ENCODE measurements around the gene ZNF618.
"Not testable (repeated sequence)": the region's sequence is repeated elsewhere in the genome, so short reads cannot be mapped to it uniquely, and the experiment has no call there.

ZNF618 gene

DNA sequence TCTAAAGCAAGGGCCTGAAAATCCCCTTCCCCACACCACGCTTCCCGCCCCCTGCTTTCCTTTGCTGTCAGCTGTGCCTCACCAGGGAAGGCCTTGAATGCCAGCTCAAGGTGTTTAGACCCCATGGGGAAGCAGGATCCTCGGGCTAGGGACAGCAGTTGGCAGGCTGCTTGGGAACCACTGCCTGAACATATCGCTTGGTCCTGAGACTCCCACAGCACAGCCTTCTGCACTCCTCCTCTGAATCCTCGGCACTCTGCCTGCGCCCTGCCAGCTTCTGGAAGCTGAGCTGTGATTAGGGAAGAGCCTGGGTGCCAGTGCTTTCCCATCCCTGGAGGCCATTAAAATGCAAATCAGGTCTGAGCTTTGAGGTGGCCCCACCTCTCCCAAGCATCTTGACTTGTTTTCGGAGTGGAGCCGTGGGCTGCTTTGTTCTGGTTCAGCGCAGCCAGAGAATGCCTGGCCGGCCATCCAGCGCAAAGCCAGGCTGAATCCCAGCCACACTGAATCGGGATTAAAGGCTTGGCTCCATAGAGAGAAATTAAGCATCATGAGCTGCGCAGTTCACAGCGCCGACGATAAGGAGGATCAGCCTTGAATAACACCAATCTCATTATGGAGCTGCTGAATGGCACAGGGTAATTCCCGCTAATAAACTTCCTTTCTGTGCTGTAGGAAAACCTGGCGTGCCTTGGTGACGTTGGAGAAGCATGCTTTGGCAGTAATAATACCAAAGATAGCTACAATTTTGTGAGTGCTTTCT, 162.0 kb downstream of the ZNF618 start:
- no peak for DNase-seq (ENCODE audit: low read depth, low spot score)

DNA sequence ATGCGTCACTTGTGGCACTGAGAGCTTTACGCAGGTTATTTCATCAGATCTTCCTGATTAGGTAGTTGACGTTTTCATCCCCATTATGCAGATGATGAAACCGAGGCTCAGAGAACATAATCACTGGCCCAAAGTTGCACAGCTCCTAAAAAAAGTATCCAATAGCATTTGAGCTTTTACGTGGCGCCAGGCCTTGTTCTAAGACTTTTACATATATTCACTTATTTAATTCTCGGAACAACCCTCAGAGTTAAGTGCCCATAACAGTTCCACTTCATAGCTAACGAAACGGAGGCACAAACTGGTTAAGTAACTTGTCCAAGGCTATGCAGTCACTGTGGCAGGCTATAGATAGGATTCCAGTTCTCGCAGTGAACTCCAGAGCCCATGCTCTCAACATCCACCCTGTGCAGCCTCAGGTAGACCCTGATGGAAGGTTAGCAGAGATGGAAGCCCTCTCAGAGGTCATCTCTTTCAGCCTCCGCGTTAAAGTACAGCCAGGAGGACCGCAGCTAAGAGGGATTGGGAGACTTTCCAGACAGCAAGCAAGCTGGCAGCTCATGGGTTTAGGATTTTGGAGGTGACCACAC, 162.7 kb downstream of the ZNF618 start:
- no peak for DNase-seq (ENCODE audit: low read depth, low spot score)

DNA sequence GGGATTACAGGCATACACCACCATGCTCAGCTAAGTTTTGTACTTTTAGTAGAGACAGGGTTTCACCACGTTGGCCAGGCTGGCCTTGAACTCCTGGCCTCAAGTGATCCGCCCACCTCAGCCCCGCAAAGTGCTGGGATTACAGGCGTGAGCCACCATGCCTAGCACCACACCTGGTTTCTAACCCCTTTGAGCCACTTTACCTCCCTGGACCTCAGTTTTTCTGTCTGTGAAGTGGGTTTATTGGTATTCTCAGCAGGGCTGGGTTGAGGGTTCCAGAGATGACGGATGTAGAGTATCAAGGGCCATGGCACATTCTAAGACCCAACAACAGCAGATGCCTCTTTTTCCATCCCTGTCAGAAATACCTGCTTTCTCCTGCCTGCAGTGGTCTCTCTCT, 163.4 kb downstream of the ZNF618 start:
- DNase-seq (ENCODE audit: low read depth, low spot score), result no peak

DNA sequence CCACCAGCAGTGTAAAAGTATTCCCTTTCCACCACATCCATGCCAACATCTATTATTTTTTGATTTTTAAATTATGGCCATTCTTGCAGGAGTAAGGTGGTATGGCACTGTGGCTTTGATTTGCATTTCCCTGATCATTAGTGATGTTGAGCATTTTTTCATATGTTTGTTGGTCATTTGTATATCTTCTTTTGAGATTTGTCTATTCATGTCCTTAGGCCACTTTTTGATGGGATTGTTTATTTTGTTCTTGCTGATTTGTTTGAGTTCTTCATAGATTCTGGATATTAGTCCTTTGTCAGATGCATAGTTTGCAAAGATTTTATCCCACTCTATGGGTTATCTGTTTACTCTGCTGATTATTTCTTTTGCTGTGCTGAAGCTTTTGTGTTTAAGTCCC, 167.6 kb downstream of the ZNF618 start:
- not testable (repeated sequence) for DNase-seq (ENCODE audit: low read depth, low spot score)

DNA sequence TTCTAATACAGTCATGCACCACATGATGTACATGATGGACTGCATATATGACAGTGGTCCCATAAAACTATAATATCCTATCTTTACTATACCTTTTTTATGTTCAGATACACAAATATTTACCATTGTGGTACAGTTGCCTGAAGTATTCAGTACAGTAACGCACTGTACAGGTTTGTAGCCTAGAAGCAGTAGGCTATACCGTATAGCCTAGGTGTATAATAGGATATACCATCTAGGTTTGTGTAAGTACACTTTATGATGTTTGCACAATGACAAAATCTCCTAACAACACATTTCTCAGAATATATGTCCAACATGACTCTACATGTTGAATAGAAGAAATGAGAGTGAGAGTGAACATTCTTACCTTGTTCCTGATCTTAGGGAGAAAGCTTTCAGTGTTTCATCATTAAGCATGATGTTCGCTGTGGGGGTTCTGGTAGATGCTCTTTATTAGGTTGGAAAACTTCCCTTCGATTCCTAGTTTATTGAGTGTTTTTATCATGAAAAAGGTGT, 170.2 kb downstream of the ZNF618 start:
- DNase-seq (ENCODE audit: low read depth, low spot score), result no peak

DNA sequence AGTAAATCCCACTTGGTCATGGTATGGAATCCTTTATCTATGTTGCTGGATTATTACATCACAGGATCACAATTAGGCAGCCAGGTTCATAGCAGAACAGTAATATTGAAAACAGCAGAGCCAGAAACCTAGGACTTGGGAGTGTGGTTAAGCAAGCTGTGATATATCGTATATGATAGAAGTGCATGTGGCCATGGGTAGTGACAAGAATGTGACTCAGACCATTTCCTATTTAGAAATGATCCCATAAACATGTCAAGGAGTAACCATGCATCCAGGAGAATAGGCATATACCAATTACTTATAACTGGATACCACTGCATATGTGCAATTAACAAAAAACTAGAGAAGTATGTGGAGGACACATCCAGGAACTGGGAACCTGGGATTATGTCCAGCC, 170.8 kb downstream of the ZNF618 start:
- DNase-seq (ENCODE audit: low read depth, low spot score), result no peak

DNA sequence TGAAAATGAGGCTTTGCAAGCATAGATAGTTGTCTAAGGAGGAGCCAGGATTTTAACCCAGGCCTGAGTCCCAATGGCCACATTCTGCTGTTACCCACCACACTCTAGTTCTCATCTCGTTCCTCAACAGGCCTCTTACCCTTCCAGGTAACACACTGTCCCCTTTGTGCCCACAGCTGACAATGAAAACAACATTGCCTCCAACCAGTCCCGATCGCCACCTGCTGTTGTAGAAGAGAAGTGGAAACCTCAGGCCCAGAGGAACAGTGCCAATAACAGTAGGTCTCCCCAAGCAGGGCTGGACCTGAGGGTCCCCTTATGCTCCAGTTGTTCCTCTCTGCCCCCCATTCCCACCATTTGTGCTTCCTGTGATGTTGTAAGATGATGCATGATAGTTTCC, 171.6 kb downstream of the ZNF618 start:
- DNase-seq (ENCODE audit: low read depth, low spot score), result no peak

DNA sequence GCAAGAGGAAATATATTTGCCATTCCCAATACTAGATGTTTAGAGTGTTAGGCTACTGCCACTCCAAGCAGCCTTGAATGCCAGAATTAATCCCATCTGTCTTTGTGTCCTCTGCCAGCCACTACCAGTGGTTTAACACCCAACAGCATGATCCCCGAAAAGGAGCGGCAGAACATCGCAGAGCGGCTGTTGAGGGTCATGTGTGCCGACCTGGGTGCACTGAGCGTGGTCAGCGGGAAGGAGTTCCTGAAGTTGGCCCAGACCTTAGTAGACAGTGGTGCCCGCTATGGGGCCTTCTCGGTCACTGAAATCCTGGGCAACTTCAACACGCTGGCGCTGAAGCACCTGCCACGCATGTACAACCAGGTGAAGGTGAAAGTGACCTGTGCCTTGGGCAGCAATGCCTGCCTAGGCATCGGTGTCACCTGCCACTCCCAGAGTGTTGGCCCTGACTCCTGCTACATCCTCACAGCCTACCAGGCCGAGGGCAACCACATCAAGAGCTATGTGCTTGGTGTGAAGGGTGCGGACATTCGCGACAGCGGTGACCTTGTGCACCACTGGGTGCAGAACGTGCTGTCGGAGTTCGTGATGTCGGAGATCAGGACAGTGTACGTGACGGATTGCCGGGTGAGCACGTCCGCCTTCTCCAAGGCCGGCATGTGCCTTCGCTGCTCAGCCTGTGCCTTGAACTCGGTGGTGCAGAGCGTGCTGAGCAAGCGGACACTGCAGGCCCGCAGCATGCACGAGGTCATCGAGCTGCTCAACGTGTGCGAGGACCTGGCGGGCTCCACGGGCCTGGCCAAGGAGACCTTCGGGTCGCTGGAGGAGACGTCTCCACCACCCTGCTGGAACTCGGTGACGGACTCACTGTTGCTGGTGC, 172.7 kb downstream of the ZNF618 start:
- no peak for DNase-seq (ENCODE audit: low read depth, low spot score)

DNA sequence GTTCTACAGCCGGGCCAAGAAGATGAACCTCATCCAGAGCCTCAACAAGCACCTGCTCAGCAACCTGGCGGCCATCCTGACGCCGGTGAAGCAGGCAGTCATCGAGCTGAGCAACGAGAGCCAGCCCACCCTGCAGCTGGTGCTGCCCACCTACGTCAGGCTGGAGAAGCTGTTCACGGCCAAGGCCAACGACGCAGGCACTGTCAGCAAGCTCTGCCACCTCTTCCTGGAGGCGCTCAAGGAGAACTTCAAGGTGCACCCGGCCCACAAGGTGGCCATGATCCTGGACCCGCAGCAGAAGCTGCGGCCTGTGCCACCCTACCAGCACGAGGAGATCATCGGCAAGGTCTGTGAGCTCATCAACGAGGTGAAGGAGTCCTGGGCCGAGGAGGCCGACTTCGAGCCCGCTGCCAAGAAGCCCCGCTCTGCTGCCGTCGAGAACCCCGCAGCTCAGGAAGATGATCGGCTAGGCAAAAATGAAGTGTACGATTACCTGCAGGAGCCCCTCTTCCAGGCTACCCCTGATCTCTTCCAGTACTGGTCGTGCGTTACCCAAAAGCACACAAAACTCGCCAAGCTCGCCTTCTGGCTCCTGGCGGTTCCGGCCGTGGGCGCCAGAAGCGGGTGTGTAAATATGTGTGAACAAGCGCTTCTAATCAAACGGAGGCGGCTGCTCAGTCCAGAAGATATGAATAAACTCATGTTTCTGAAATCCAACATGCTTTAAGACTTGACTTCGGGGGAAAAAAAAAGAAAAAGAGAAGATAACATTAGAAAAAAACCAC, 173.5 kb downstream of the ZNF618 start:
- no peak for DNase-seq (ENCODE audit: low read depth, low spot score)

DNA sequence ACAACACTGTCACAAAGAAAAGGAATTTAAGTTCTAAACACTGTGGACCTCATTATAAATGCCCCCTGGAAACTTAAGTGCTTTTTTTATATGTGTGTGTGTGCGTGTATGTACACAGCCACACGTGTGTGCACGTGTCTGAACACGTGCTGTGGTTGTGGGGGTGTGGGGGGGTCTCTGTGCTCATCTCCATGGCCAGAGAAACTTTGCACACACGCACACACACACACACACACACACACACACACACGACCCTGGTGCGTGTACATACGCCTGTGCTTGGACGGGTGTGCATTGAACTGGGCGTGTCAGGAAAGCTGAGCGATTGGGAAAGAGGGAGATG, 174.1 kb downstream of the ZNF618 start:
- DNase-seq (ENCODE audit: low read depth, low spot score), result no peak

DNA sequence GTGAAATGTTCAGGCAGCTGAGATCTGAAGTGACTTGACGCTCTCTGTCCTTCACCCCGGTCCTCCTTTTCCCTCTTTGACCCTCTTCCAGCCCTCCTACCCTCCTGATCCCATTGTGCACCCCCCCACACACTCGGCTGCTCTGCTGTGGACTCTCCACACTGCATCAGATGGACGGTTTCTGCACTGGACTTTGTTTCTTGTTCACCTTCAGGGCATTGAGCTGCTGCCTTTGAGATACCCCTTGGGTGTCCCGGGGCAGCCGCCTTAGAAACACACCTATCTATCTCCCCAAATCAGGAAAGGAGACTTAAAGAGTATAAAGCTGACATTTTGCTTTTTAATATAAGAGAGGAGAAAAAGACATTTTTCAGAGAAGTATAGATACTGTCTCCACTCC, 174.5 kb downstream of the ZNF618 start:
- no peak for DNase-seq (ENCODE audit: low read depth, low spot score)

DNA sequence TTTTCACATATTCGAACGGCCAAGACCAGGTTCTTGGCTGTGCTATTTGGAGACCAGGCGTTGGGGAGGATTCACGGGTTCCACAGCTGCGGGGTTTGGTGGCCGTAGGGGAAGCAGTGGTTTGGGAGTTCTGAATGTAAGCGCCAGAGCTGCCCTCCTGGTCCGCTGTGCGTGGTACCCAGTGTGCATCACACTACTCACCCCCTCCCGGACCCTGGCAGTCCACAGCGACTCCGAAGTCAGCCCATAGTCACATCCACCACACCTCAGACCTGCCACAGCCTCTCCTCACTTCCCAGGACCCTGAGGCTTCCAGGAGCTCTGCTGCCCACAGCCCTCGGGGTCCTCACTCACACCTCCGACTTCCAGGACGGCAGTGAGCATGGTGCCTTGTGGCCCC, 175.2 kb downstream of the ZNF618 start:
- DNase-seq (ENCODE audit: low read depth, low spot score), result no peak

DNA sequence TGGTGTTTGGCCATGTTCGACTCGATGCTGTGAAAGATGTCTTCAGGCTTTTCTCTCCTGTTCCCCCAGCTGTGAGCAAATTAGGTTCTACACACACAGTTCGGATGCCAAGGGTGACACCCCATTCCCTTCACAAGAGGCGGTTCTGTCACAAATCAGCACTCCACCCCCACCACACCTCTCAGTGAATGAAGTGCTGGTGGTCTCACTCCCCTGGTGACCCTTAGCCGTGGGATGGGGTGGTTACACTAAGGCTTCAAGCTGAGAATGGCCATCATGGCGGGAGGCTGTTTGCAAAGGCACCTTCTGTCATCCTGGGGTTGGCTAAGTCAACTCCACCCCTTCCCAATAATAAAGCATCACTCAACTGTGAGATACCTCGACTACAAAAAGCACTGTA, 175.6 kb downstream of the ZNF618 start:
- no peak for DNase-seq (ENCODE audit: low read depth, low spot score)

DNA sequence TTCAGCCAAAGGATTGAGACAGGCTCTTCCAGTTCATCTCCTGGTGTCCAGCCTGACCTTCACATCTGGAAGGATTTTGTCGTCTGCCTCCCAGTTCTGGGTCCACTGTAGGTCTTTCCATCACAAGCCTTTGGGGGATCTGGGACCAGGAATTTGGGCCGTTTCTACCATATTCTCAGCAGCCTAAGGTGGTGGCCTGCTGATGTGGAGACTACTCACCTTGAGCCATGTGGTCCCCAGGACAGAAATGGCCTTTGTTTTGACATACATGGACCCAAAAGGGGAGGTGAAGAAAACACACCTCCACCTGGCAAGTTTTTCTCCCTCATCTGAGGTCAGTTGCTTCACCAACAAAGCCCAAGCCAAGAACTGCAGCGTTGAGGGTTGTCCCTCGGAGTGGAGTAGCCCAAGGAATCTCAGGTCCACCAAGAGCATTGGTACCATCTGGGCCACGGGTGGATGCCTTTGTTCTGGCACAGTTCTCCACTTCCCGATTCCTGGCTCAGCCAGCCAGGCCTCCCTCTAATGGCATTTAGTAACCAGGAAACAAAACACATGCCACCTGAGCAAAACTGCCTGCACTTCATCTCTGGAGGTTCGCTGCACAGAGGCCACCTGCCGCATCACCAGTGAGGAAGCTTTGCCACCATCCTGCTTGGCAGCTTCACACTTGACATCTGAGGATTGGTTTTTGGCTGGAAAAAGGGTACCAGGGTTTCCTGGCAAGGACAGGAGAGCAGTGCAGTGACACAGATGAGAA, 177.3 kb downstream of the ZNF618 start:
- DNase-seq (ENCODE audit: low read depth, low spot score), result no peak

DNA sequence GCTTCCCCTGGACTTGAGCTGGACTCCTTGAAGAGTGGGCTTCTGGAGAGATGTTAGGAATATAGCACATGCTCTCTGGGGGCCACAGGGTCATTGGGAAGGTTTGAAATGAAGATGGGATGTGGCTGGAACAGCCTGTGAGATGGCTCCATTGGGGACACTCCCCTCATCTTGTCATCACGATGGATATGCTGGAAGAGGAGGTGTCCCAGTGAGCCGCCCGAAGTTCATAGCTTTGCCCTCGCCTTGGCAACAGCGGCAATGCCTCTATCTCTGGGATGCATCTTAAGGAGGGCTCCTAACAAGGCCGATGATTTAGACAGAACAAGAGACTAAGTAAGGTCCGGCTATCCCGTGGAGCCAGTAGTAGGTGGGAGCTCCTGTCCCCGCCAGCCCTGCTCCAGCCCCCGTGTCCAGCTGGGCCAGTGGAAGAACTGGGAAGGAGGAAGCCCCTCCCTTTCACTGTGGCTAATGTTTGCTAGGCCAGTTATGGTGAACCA, 178.1 kb downstream of the ZNF618 start:
- DNase-seq (ENCODE audit: low read depth, low spot score), result no peak

DNA sequence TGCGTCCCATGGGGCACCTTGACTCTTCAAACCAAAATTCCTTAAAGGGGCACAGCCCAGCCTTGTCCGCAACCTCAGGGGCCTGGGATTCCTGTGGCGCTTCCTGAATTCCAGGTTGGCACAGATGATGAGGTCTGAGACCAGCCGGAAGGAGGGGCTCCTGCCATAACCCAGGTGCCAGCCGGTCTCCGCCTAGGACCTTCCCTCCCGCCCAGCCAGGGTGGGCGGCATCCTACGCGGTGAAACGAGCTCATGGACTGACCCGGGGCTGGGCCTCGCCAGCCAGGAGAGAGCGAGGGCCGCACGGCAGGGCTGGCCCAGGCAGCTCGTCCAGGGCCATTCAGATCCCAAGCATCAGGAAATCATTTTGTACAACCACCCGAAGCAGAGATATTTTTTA, 179.0 kb downstream of the ZNF618 start:
- DNase-seq (ENCODE audit: low read depth, low spot score), result no peak

DNA sequence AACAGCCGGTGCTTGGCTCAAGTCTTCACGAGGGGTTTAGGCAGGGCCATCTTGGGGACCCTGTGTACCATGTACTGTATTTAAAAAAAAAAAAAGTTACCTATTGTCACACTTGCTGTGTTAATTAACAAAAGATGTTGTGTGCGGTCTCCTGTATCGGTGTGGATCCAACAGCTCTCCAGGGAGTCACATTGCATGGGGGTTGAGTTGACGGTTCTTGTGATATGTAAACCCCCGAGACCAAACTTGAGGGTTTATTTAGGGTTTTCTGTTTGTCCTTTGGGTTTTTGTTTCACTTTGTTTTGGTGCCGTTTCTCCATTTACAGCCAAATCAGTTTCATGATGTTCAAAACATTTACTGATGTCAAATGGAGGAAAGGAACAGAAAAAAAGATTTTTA, 179.8 kb downstream of the ZNF618 start:
- DNase-seq (ENCODE audit: low read depth, low spot score), result no peak

DNA sequence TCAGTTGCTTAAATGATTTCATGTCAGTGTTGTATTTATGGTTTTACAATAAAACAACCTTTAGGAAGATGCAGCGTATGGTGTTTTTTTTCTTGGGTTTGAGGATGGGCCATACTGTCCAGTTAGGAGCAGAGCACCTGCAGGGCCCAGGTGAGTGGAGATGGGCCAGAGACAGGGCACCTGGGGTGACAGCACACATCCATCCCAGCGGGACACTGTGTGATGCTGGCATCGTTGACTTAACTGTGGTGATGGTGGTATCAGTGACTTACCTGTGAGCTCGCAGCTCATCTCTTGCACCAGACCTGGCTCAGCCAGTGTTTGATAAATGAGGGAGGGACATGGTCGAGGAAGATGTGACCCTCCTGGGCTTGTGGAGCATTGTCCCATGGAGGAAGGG, 180.4 kb downstream of the ZNF618 start:
- no peak for DNase-seq (ENCODE audit: low read depth, low spot score)

DNA sequence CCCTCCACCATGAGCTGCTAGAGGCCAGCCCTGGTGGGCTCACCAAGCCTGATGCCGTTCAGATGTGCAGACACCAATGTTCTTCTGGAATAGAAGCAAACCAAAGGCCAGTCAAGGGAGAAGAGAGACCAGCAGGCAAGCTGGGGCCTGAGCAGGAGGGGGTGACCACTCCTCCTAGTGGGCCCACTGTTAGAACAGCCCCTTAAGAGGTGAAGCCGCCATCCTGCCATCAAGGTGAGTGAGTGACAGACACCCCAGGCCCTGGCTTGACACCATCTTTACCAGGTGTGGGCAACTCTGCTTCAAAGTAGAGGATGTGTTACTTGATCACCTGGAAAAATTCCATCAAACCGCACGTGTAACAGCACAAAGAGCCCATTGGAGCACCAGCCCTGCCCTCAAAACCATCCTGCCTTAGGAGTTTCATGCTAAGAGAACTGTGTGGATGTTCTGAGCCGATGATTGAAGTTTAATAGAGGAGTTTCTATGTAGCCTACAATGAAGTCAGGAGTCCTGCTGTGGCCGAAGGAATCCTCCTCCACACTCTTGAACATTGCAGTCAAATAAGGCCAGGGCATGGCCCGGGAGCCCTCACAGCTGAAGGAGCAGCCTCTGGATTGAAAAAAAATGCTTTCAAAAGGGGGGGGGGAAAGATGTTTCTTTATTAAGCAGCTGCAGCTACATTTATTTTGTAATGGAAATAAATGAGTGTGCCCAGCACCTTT, 181.2 kb downstream of the ZNF618 start:
- no peak for DNase-seq (ENCODE audit: low read depth, low spot score)

DNA sequence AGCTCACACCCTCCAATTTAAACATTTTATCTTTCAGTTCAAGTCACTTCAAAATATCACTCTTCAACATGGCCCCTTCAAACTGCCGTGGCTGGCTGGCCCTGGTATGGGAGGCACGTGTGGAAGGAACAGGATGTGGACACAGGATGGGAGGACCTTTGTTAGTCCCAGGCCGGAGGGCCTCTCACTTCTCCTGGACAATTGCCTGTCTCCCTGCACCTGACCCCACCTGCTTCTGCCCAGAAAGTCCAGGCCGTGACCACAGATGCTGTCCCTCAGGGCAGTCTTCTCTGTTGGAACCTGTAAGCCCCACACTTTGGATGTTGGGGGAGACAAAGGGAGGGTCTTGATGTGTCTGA, 182.6 kb downstream of the ZNF618 start:
- DNase-seq (ENCODE audit: low read depth, low spot score), result no peak
